Measurements from ENCODE around the gene THADA.
"Not testable (repeated sequence)": the region's sequence is repeated elsewhere in the genome, so short reads cannot be mapped to it uniquely, and the experiment has no call there.

The THADA gene

DNA sequence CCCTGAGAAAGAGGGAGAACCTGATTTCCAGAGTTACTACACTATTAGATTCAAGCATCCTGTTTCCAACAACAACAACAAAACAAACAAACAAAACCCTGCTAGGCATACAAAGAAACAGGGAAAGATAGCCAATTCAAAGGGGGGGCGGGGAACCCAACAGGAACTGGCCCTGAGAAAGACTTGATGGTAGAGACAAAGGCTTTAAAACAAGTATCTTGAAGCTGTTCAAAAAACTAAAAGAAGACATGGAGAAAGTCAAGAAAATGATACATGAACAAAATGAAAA lies 147.1 kb downstream of the THADA start:
- H2AFZ ChIP-seq (ENCODE audit: low read depth) = no peak overlapping the region
- H4K20me1 ChIP-seq (ENCODE audit: insufficient read depth) = no peaks in the 10 kb centered on the region
- no peaks in the 10 kb centered on the region for H3K79me2 ChIP-seq (ENCODE audit: insufficient read depth, low read depth)
- H3K27ac ChIP-seq = no peak overlapping the region
- peaks cover 19% of the 10 kb centered on the region for H3K4me1 ChIP-seq (ENCODE audit: low read depth, poor library complexity, severe bottlenecking)
- no peaks in the 10 kb centered on the region for H3K27me3 ChIP-seq (ENCODE audit: insufficient read depth, low read depth)
- TF ChIP-seq, protein P1, sequence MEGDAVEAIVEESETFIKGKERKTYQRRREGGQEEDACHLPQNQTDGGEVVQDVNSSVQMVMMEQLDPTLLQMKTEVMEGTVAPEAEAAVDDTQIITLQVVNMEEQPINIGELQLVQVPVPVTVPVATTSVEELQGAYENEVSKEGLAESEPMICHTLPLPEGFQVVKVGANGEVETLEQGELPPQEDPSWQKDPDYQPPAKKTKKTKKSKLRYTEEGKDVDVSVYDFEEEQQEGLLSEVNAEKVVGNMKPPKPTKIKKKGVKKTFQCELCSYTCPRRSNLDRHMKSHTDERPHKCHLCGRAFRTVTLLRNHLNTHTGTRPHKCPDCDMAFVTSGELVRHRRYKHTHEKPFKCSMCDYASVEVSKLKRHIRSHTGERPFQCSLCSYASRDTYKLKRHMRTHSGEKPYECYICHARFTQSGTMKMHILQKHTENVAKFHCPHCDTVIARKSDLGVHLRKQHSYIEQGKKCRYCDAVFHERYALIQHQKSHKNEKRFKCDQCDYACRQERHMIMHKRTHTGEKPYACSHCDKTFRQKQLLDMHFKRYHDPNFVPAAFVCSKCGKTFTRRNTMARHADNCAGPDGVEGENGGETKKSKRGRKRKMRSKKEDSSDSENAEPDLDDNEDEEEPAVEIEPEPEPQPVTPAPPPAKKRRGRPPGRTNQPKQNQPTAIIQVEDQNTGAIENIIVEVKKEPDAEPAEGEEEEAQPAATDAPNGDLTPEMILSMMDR (conservative IDR thresholded peaks at IDR 0.05; ENCODE audit: low read depth, low read length) = no peak
- no peak overlapping the region for H3K4me3 ChIP-seq (IDR thresholded peaks at IDR 0.05; ENCODE audit: insufficient read depth, low read depth, low read length)
- no peaks in the 10 kb centered on the region for H3K36me3 ChIP-seq (ENCODE audit: insufficient read depth)
- H3K9ac ChIP-seq = no peak overlapping the region
- H3K4me2 ChIP-seq = no peak overlapping the region

DNA sequence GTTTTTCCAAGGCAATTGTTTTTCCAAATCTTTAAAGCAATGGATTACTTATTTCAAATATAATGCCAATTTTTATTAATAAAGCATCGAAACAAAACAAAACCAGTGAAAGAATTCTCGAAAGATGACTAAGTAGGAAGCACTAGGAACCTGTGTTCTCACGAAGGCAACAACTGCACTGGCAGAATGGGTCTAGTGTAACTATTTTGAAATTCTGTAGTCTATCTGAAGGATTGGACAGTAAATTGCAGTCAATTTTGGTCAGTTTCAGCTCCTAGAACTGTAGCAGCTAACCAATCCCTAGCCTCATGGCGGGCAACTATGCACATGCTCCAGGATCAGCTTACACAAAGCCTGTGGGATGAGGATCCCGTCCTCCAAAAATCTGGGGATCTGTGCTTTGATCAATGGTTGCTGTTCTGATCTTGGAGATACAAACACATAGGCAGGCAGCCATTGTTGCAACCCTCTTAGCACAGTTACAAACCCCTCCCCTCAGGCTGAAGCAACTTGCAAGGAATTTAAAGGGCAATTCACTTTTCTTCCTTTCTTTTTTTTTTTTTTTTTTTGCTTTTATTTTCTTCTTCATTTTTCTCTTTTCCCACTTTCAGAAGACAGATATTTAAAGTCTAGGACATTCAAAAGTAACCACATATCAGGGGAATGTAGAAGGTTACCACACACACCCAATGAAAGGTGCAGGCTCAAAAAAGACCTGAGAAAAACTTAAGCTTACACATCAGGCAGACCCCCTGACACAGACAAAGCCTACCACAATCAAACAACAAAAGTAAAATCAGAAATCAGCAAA lies 147.6 kb downstream of the THADA start:
- Histone ChIP-seq H3K36me3 (ENCODE audit: insufficient read depth) (no peaks in the 10 kb centered on the region), H3K4me1 (ENCODE audit: low read depth, poor library complexity, severe bottlenecking) (peaks cover 19% of the 10 kb centered on the region), H3K27ac (no peak overlapping the region), H4K20me1 (ENCODE audit: insufficient read depth) (no peaks in the 10 kb centered on the region), H3K4me2 (no peak overlapping the region), H3K4me3 (IDR thresholded peaks at IDR 0.05; ENCODE audit: insufficient read depth, low read depth, low read length) (no peak overlapping the region), H3K9ac (no peak overlapping the region), H2AFZ (ENCODE audit: low read depth) (no peak overlapping the region), H3K27me3 (ENCODE audit: insufficient read depth, low read depth) (no peaks in the 10 kb centered on the region), H3K79me2 (ENCODE audit: insufficient read depth, low read depth) (no peaks in the 10 kb centered on the region)
- TF ChIP-seq, protein P1 (conservative IDR thresholded peaks at IDR 0.05; ENCODE audit: low read depth, low read length) = no peak

DNA sequence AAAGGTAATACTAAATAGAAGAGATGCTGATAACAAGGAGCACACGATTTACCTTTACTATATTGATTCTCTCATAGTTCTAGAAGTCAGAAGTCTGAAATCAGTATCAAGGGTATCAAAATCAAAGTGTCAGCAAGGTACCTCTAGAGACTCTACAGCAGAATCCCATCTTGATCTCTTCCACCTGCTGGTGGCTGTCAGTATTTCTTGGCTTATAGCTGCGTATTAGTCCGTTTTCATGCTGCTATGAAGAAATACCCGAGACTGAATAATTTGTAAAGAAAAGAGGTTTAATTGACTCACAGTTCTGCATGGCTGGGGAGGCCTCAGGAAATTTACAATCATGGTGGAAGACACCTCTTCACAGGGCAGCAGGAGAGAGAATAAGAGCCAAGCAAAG lies 149.1 kb downstream of the THADA start:
- H3K36me3 ChIP-seq (ENCODE audit: insufficient read depth); H4K20me1 ChIP-seq (ENCODE audit: insufficient read depth); H3K4me2 ChIP-seq; H2AFZ ChIP-seq (ENCODE audit: low read depth); H3K4me3 ChIP-seq (IDR thresholded peaks at IDR 0.05; ENCODE audit: insufficient read depth, low read depth, low read length); H3K79me2 ChIP-seq (ENCODE audit: insufficient read depth, low read depth); H3K27me3 ChIP-seq (ENCODE audit: insufficient read depth, low read depth); H3K9ac ChIP-seq; H3K27ac ChIP-seq: not testable (repeated sequence)
- H3K4me1 ChIP-seq (ENCODE audit: low read depth, poor library complexity, severe bottlenecking) = peaks cover 19% of the 10 kb centered on the region

DNA sequence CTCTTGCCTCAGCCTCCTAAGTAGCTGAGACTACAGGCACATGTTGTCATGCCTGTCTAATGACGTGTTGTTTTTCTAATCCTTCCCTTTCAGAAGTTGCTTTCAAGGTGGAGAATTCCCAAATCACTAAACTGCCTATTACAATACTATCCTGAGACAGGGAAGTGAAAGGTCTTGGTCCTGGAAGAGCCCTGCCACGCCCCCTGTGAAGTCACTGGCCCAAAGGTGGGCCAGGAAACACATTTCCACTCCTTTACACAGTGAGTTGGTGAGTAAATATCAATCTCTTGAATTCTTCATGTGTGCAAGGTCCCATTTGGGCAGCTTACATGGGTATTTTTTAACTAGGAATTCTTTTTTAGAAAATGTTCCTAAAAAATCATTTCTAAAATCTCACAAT lies 150.1 kb downstream of the THADA start:
- Histone ChIP-seq H2AFZ (ENCODE audit: low read depth) (no peak overlapping the region), H4K20me1 (ENCODE audit: insufficient read depth) (no peaks in the 10 kb centered on the region), H3K36me3 (ENCODE audit: insufficient read depth) (no peaks in the 10 kb centered on the region), H3K27me3 (ENCODE audit: insufficient read depth, low read depth) (no peaks in the 10 kb centered on the region), H3K4me1 (ENCODE audit: low read depth, poor library complexity, severe bottlenecking) (peaks cover 17% of the 10 kb centered on the region), H3K27ac (no peak overlapping the region), H3K79me2 (ENCODE audit: insufficient read depth, low read depth) (no peaks in the 10 kb centered on the region), H3K4me3 (IDR thresholded peaks at IDR 0.05; ENCODE audit: insufficient read depth, low read depth, low read length) (no peak overlapping the region), H3K4me2 (no peak overlapping the region), H3K9ac (no peak overlapping the region)
- TF ChIP-seq, protein P1 (conservative IDR thresholded peaks at IDR 0.05; ENCODE audit: low read depth, low read length) = no peak

DNA sequence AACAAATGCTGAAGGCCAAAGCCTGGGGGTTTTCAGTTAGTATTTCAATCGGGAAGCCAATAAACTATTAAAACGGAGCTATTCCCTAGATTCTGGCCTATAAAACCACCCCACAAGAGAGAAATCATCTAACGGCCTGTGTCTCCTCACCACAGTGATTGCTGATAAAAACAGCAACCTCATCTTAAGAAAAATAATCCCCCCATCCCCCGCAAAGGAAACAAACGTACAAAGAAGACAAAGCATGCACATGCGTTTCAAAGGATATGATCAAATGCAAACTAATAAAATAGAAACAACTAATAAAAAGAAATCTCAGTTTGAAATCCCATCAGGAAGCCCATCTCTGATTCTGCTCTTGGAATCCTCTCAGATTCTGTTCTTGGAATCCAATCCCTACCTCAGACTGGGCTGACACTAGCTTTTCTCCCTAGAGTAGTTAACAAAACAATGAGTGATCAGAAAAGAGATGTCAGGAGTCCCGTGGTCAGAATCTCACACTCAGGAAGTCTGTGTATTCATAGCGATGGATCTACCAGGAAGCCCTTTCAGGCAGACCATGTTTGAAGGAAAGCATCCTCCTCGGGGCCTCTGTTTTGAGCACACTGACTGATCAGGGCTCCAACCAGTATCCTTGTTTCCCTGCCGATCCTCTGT lies 150.7 kb downstream of the THADA start:
- no peaks in the 10 kb centered on the region for H4K20me1 ChIP-seq (ENCODE audit: insufficient read depth)
- H3K4me2 ChIP-seq = no peak overlapping the region
- H3K27me3 ChIP-seq (ENCODE audit: insufficient read depth, low read depth) = no peaks in the 10 kb centered on the region
- H2AFZ ChIP-seq (ENCODE audit: low read depth) = no peak overlapping the region
- H3K36me3 ChIP-seq (ENCODE audit: insufficient read depth) = no peaks in the 10 kb centered on the region
- TF ChIP-seq, protein P1 (conservative IDR thresholded peaks at IDR 0.05; ENCODE audit: low read depth, low read length) = no peak
- H3K4me3 ChIP-seq (IDR thresholded peaks at IDR 0.05; ENCODE audit: insufficient read depth, low read depth, low read length) = no peak overlapping the region
- H3K27ac ChIP-seq = no peak overlapping the region
- no peak overlapping the region for H3K9ac ChIP-seq
- peaks cover 11% of the 10 kb centered on the region for H3K4me1 ChIP-seq (ENCODE audit: low read depth, poor library complexity, severe bottlenecking)
- no peaks in the 10 kb centered on the region for H3K79me2 ChIP-seq (ENCODE audit: insufficient read depth, low read depth)

Data from KMS-11 (cell line).